ENCODE data around the gene ACAN. TPM values are rescaled to one million over a fixed set of nuclear protein-coding genes. Genes with fewer than 3 reads are reported as not detected.

Gene ACAN
- total and polyA plus RNA-seq, 5 donors from 2014 or later: 0.06 to 0.32 TPM; not detected in 3

DNA sequence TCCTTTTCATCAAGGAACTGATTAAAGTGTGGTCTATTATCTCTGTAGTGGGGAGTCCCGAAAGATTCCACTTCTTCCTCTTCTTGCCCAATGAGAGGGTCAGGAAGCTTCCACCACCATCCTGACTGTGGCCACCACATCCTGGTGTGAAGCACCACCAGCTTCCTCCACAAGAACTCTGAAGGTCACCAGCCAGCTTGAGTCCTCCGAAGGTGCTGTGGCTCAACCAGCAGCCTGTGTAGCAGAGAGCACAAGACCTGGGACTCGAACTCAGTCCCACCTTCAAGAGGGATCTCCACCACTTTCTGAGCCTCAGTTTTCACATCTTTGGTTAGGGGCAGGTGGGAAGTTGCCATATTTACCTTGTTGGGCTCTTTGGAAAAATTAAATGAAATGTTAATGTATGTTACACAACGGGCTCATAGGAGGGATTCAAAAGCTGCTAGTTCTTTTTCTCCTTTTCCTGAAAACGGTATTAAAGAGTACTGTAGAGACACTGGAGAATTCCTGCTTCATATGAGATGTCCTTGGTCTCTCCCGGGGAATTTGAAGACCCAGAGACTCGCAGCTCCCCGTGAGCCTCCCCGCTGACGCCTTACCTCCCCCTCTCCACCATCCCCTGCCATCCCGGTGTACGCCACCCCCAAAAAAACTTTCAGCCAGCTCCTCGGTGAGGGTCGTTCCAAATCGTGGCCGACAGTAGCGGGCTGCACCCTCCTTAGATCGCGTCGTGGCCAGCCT, 816 bp upstream of the ACAN start:
- peaks cover 0 to 10% (median 4%) of the 10 kb centered on the region in 4 donors for H3K4me1 Mint-ChIP-seq
- no peaks in the 10 kb centered on the region for H3K36me3 Mint-ChIP-seq
- Histone ChIP-seq H3K4me1 (ENCODE audit: control insufficient read depth, insufficient read depth, low read length, poor library complexity, severe bottlenecking) (peaks cover 2% of the 10 kb centered on the region), H3K27me3 (ENCODE audit: control insufficient read depth, insufficient read depth, low read length) (peaks cover 32% of the 10 kb centered on the region), H3K36me3 (ENCODE audit: control insufficient read depth, insufficient read depth, low read length) (no peaks in the 10 kb centered on the region), H3K27ac (ENCODE audit: insufficient read depth, low read length, poor library complexity, severe bottlenecking) (no peak overlapping the region), H3K4me3 (ENCODE audit: low read depth, low read length) (no peak overlapping the region), H3K9me3 (ENCODE audit: control insufficient read depth in 2 of 2, low read length in 2 of 2) (no peaks in the 10 kb centered on the region)
- H3K4me3 Mint-ChIP-seq: peak overlapping the region in 2 of 4 donors; percentile 66 to 76
- peaks cover 0 to 1% (median 0%) of the 10 kb centered on the region in 7 donors for H3K9me3 Mint-ChIP-seq
- no peak for DNase-seq
- no peak overlapping the region for H3K27ac Mint-ChIP-seq
- ATAC-seq (ENCODE audit: low read depth in 2 of 2): no peak
- peaks cover 79% of the 10 kb centered on the region for H3K27me3 Mint-ChIP-seq

DNA sequence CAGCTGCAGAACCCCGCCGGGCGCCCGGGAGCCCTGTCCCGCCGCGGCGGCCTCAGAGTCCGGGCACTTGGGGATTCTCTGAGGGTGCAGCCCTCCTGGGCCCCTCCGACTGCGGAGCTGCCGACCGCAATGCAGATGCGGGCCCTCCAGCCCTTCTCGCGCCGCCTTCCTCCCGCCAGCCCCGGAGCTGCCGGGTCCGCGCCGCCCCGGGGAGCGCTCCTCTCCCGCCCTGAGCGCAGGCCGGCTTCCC, 320 bp upstream of the ACAN start:
- peaks cover 32% of the 10 kb centered on the region for H3K27me3 ChIP-seq (ENCODE audit: control insufficient read depth, insufficient read depth, low read length)
- Mint-ChIP-seq H3K27me3 (peaks cover 78% of the 10 kb centered on the region), H3K9me3 (peaks cover 0 to 1% (median 0%) of the 10 kb centered on the region in 7 donors), H3K4me1 (peaks cover 0 to 10% (median 4%) of the 10 kb centered on the region in 4 donors), H3K36me3 (no peaks in the 10 kb centered on the region), H3K4me3 (no peak overlapping the region), H3K27ac (no peak overlapping the region)
- no peaks in the 10 kb centered on the region for H3K9me3 ChIP-seq (ENCODE audit: control insufficient read depth in 2 of 2, low read length in 2 of 2)
- H3K27ac ChIP-seq (ENCODE audit: insufficient read depth, low read length, poor library complexity, severe bottlenecking): no peak overlapping the region
- peaks cover 2% of the 10 kb centered on the region for H3K4me1 ChIP-seq (ENCODE audit: control insufficient read depth, insufficient read depth, low read length, poor library complexity, severe bottlenecking)
- H3K36me3 ChIP-seq (ENCODE audit: control insufficient read depth, insufficient read depth, low read length): no peaks in the 10 kb centered on the region
- ATAC-seq (ENCODE audit: low read depth in 2 of 2): no peak
- no peak for DNase-seq
- H3K4me3 ChIP-seq (ENCODE audit: low read depth, low read length): no peak overlapping the region

DNA sequence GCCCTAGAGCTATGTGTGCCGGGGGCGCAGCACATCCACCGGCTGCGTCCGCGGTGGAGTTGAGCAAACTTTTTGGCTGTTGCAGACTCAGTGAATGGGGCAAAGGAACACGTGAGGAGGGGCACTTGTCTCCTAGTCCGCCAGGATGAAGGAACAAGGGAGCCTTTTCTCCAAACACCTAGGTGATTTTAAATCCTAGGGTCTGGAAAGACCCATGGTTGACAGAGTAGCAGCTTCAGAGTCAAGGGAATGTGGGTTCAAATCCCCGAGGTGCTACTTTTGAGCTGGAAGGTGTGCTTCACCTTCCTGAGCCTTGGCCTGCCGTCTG, 648 bp downstream of the ACAN start:
- Mint-ChIP-seq H3K27ac (no peak overlapping the region), H3K9me3 (peaks cover 0 to 1% (median 0%) of the 10 kb centered on the region in 7 donors), H3K36me3 (no peaks in the 10 kb centered on the region), H3K4me1 (peaks cover 0 to 10% (median 4%) of the 10 kb centered on the region in 4 donors), H3K27me3 (peaks cover 73% of the 10 kb centered on the region), H3K4me3 (no peak overlapping the region)
- no peak for DNase-seq
- H3K4me3 ChIP-seq (ENCODE audit: low read depth, low read length): no peak overlapping the region
- H3K9me3 ChIP-seq (ENCODE audit: control insufficient read depth in 2 of 2, low read length in 2 of 2): no peaks in the 10 kb centered on the region
- no peak overlapping the region for H3K27ac ChIP-seq (ENCODE audit: insufficient read depth, low read length, poor library complexity, severe bottlenecking)
- H3K27me3 ChIP-seq (ENCODE audit: control insufficient read depth, insufficient read depth, low read length): peaks cover 28% of the 10 kb centered on the region
- no peaks in the 10 kb centered on the region for H3K36me3 ChIP-seq (ENCODE audit: control insufficient read depth, insufficient read depth, low read length)
- no peak for ATAC-seq (ENCODE audit: low read depth in 2 of 2)
- H3K4me1 ChIP-seq (ENCODE audit: control insufficient read depth, insufficient read depth, low read length, poor library complexity, severe bottlenecking): peaks cover 2% of the 10 kb centered on the region

DNA sequence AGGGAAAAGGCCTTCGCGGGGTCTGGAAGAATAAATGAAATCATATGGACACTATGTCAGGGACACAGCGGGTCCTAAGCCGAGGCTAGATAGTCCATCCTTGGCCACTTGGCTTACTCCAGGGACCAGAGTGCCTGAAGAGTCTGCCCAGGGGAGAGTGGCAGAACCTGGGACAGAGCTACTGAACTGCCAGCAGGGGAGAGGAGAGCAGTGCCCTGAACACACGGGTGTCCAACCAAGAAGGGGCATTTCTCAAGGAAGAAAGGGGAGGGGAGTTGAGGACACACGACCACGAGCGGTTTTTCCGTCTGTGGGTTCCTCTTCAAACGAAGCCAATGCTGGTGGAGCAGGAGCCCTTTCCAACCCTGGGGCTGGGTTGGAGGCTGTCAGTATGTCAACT, 1.0 kb downstream of the ACAN start:
- H3K27me3 ChIP-seq (ENCODE audit: control insufficient read depth, insufficient read depth, low read length): peaks cover 28% of the 10 kb centered on the region
- ATAC-seq (ENCODE audit: low read depth in 2 of 2) (no peak), DNase-seq (no peak)
- peaks cover 0 to 1% (median 0%) of the 10 kb centered on the region in 7 donors for H3K9me3 Mint-ChIP-seq
- peaks cover 2% of the 10 kb centered on the region for H3K4me1 ChIP-seq (ENCODE audit: control insufficient read depth, insufficient read depth, low read length, poor library complexity, severe bottlenecking)
- peaks cover 73% of the 10 kb centered on the region for H3K27me3 Mint-ChIP-seq
- no peak overlapping the region for H3K27ac ChIP-seq (ENCODE audit: insufficient read depth, low read length, poor library complexity, severe bottlenecking)
- H3K27ac Mint-ChIP-seq: no peak overlapping the region
- H3K36me3 ChIP-seq (ENCODE audit: control insufficient read depth, insufficient read depth, low read length): no peaks in the 10 kb centered on the region
- H3K9me3 ChIP-seq (ENCODE audit: control insufficient read depth in 2 of 2, low read length in 2 of 2): no peaks in the 10 kb centered on the region
- H3K36me3 Mint-ChIP-seq: no peaks in the 10 kb centered on the region
- H3K4me1 Mint-ChIP-seq: peaks cover 0 to 10% (median 4%) of the 10 kb centered on the region in 4 donors
- H3K4me3 ChIP-seq (ENCODE audit: low read depth, low read length): no peak overlapping the region
- no peak overlapping the region for H3K4me3 Mint-ChIP-seq

DNA sequence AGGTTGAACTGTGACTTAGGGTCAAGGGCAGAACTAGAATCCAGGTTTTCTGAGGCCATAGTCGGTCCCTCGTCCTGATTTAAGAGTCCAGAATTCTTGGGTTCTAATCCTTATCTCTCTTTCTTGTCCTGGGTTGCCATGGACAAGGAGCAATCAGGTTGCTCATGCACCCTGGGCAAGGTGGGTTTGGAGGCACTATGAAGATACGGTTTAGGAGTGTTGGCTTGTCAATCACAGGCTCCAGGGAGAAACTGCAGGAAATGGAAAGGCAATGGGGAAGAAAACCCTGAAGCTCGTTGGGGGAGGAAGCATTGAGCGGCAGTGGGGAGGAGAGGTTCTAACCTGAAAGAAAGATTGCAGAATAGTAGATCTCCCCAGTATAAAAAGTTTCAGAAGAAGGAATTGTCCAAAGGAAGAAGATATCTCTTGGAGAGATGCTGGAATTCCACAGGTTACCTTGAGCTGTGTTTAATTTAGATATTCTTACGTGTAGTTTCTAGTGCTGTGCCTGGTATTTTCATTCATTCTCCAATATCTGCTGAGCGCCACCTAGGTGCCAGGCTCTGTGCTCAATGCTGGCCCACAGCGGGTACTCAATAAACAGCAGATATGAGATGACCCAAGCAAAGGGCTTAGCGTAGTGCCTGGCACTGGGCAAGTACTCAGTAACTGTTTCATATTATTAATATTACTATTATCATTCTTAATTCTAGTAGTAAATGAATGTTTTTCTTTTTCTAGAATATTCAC, 2.0 kb downstream of the ACAN start:
- H3K27ac Mint-ChIP-seq: no peak overlapping the region
- no peaks in the 10 kb centered on the region for H3K36me3 Mint-ChIP-seq
- DNase-seq (peak in 1 of 3 donors; percentile 18), ATAC-seq (ENCODE audit: low read depth in 2 of 2) (no peak)
- no peak overlapping the region for H3K4me3 ChIP-seq (ENCODE audit: low read depth, low read length)
- H3K27ac ChIP-seq (ENCODE audit: insufficient read depth, low read length, poor library complexity, severe bottlenecking): no peak overlapping the region
- no peaks in the 10 kb centered on the region for H3K36me3 ChIP-seq (ENCODE audit: control insufficient read depth, insufficient read depth, low read length)
- H3K4me3 Mint-ChIP-seq: no peak overlapping the region
- H3K4me1 Mint-ChIP-seq: peaks cover 0 to 10% (median 4%) of the 10 kb centered on the region in 4 donors
- peaks cover 25% of the 10 kb centered on the region for H3K27me3 ChIP-seq (ENCODE audit: control insufficient read depth, insufficient read depth, low read length)
- peaks cover 0 to 1% (median 0%) of the 10 kb centered on the region in 7 donors for H3K9me3 Mint-ChIP-seq
- H3K9me3 ChIP-seq (ENCODE audit: control insufficient read depth in 2 of 2, low read length in 2 of 2): no peaks in the 10 kb centered on the region
- H3K4me1 ChIP-seq (ENCODE audit: control insufficient read depth, insufficient read depth, low read length, poor library complexity, severe bottlenecking): peaks cover 2% of the 10 kb centered on the region
- H3K27me3 Mint-ChIP-seq: peaks cover 73% of the 10 kb centered on the region

DNA sequence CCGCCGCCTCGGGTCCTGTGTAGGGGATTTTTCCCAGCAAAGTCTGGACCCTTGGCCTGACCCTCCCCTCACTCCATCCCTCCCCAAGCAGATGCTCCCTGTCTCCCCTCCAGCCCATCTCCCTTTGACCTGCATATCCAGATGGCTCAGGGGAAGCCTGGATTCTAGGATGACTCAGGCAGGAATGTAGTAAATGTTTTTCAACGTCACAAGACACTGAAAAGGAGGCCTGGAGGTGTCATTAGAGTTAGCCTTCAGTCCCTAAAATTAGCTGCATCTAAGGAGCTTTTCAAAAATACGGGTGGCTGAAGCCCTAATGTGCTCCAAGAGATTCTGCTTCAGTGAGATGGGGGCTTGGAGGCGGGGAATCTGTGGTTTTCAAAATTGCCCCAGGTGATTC, 7.2 kb downstream of the ACAN start:
- Histone ChIP-seq H3K9me3 (ENCODE audit: control insufficient read depth in 2 of 2, low read length in 2 of 2) (no peaks in the 10 kb centered on the region), H3K4me1 (ENCODE audit: control insufficient read depth, insufficient read depth, low read length, poor library complexity, severe bottlenecking) (no peaks in the 10 kb centered on the region), H3K27ac (ENCODE audit: insufficient read depth, low read length, poor library complexity, severe bottlenecking) (no peak overlapping the region), H3K27me3 (ENCODE audit: control insufficient read depth, insufficient read depth, low read length) (peaks cover 5% of the 10 kb centered on the region), H3K4me3 (ENCODE audit: low read depth, low read length) (no peak overlapping the region), H3K36me3 (ENCODE audit: control insufficient read depth, insufficient read depth, low read length) (no peaks in the 10 kb centered on the region)
- Mint-ChIP-seq H3K27me3 (peaks cover 61% of the 10 kb centered on the region), H3K36me3 (no peaks in the 10 kb centered on the region), H3K4me3 (no peak overlapping the region), H3K27ac (no peak overlapping the region), H3K9me3 (peaks cover 0 to 2% (median 0%) of the 10 kb centered on the region in 7 donors), H3K4me1 (no peaks in the 10 kb centered on the region)
- ATAC-seq (ENCODE audit: low read depth in 2 of 2) (no peak), DNase-seq (no peak)

DNA sequence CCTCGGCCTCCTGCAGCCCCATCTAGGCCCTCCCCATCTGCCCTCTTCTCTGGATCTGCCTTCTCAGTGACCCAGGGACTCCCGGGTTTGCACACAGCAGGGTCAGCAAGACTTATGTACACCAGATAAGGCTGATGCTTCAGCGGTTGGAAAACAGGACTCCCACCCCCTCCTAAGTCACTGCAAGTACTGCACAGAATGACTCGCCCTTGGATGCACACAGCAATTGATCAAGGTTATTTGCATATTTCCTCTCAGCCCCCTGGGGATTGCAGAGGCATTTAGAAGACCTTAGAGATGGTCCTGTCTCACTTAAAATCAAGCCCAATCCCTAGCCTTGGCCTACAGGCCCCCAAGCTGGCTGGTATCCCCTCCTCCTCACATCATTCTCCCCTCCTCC, 8.9 kb downstream of the ACAN start:
- no peaks in the 10 kb centered on the region for H3K36me3 Mint-ChIP-seq
- H3K27ac Mint-ChIP-seq: no peak overlapping the region
- Histone ChIP-seq H3K36me3 (ENCODE audit: control insufficient read depth, insufficient read depth, low read length) (no peaks in the 10 kb centered on the region), H3K27ac (ENCODE audit: insufficient read depth, low read length, poor library complexity, severe bottlenecking) (no peak overlapping the region), H3K27me3 (ENCODE audit: control insufficient read depth, insufficient read depth, low read length) (peaks cover 3% of the 10 kb centered on the region), H3K4me3 (ENCODE audit: low read depth, low read length) (no peak overlapping the region), H3K4me1 (ENCODE audit: control insufficient read depth, insufficient read depth, low read length, poor library complexity, severe bottlenecking) (no peaks in the 10 kb centered on the region), H3K9me3 (ENCODE audit: control insufficient read depth in 2 of 2, low read length in 2 of 2) (no peaks in the 10 kb centered on the region)
- no peak overlapping the region for H3K4me3 Mint-ChIP-seq
- ATAC-seq (ENCODE audit: low read depth in 2 of 2) (no peak), DNase-seq (no peak)
- peaks cover 45% of the 10 kb centered on the region for H3K27me3 Mint-ChIP-seq
- peaks cover 0 to 2% (median 0%) of the 10 kb centered on the region in 7 donors for H3K9me3 Mint-ChIP-seq
- H3K4me1 Mint-ChIP-seq: no peaks in the 10 kb centered on the region

DNA sequence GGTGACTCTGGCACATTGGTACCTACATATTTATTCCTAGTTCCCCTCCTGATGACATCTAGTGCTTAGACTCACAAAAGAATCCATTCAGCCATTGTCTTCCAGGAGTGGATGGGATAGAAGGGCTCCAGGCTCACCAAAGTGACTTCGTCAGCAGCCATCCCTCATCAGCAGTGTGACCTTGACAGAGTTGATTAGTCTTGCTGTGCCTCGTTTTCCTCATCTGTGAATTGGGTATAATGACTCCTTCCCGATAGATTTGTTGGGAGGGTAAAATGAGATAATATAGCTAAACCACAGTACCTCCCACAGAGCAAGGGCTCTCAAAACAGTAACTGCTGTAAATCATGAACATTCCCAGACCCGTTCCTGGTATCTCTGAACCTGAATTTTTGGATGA, 10.7 kb downstream of the ACAN start:
- Histone ChIP-seq H3K27ac (ENCODE audit: insufficient read depth, low read length, poor library complexity, severe bottlenecking) (no peak overlapping the region), H3K4me1 (ENCODE audit: control insufficient read depth, insufficient read depth, low read length, poor library complexity, severe bottlenecking) (no peaks in the 10 kb centered on the region), H3K36me3 (ENCODE audit: control insufficient read depth, insufficient read depth, low read length) (no peaks in the 10 kb centered on the region), H3K27me3 (ENCODE audit: control insufficient read depth, insufficient read depth, low read length) (peaks cover 3% of the 10 kb centered on the region), H3K4me3 (ENCODE audit: low read depth, low read length) (no peak overlapping the region), H3K9me3 (ENCODE audit: control insufficient read depth in 2 of 2, low read length in 2 of 2) (no peaks in the 10 kb centered on the region)
- no peaks in the 10 kb centered on the region for H3K36me3 Mint-ChIP-seq
- no peaks in the 10 kb centered on the region for H3K4me1 Mint-ChIP-seq
- H3K4me3 Mint-ChIP-seq: no peak overlapping the region
- ATAC-seq (ENCODE audit: low read depth in 2 of 2) (no peak), DNase-seq (no peak)
- peaks cover 41% of the 10 kb centered on the region for H3K27me3 Mint-ChIP-seq
- peaks cover 0 to 2% (median 0%) of the 10 kb centered on the region in 7 donors for H3K9me3 Mint-ChIP-seq
- H3K27ac Mint-ChIP-seq: no peak overlapping the region

All from CD4-positive, CD25-positive, alpha-beta regulatory T cell (primary cell).